C4-2B (cell line): Measurements from ENCODE around the gene CHTOP.

ENCODE experiments used
- H3K27ac ChIP-seq: fragments of 450-650 bp; 2 replicates; pipeline ENCODE4 v1.5.1; 2017
- CTCF ChIP-seq: fragments of 450-650 bp; conservative IDR thresholded peaks from 2 replicates; pipeline ENCODE4 v1.5.1; 2017; ENCODE audit warnings: mild to moderate bottlenecking
- ZFX ChIP-seq: fragments of 450-650 bp; IDR thresholded peaks from 2 replicates; pipeline ENCODE4 v1.6.1; 2017

CHTOP gene

GRCh38 chr1:153613406-153613805 is 20.5 kb upstream of the CHTOP start:
- H3K27ac ChIP-seq: no peak overlapping the region

GRCh38 chr1:153614189-153614900 is 19.5 kb upstream of the CHTOP start:
- no peak overlapping the region for H3K27ac ChIP-seq

More at GRCh38 chr1:153613406-153613805, 20.5 kb upstream of the CHTOP start:
- TF ChIP-seq CTCF (no peak), ZFX (no peak)

DNA sequence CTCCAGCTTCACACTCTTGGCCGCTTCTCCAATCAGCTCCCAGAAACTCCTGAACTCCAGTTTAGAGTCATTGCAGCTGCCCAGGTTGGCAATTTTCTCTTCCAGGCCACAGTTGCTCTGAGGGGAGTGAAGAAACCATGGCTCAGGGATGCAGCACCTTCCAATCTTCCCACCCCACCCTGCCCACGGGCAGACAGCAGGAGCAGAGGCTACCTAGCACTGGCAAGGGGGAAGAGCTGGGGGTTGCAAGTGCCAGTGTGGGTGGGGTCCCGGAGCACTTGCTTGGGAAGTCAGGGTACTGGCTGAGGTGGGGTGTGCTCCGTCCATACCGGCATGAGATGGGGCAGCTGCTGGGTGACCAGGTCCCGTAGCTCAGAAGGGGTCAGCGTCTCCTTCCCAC is 19.0 kb upstream of the CHTOP start:
- no peak overlapping the region for H3K27ac ChIP-seq
- no peak for TF ChIP-seq ZFX

More at GRCh38 chr1:153614189-153614900, 19.5 kb upstream of the CHTOP start:
- no peak for TF ChIP-seq CTCF
- TF ChIP-seq ZFX: no peak

- no peak overlapping the region for H3K27ac ChIP-seq
- TF ChIP-seq CTCF: no peak
- no peak for TF ChIP-seq ZFX
Measured at GRCh38 chr1:153615406-153615805, 18.5 kb upstream of the CHTOP start.

GRCh38 chr1:153616144-153616916 is 17.5 kb upstream of the CHTOP start, which contains the start of gene S100A14:
Gene S100A14, minus strand, starts transcription at chr1:153616325. Its CDS starts 467 bp downstream, at chr1:153615858.
- H3K27ac ChIP-seq: no peak within 1 kb of the TSS
- TF ChIP-seq ZFX (no peak), CTCF (no peak)

DNA sequence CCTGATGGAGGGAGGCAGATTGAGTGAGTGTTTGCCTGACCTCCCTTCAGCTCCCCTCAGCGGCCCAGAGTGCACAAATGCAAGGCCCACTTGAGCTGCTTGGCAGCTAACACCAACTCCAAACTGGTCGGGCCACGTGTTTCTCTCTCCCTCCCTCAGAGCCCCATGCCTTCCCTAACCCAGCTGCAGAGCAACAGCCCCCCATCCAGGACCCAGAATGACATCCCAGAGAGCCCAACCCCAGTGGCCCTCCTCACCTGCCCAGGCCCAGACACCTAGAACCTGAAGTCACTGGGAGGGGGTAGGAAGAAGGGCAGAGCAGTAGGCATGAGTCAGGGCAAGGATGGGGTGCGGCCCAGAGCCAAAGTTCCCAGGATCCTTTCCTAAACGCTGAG is 17.0 kb upstream of the CHTOP start:
- TF ChIP-seq CTCF (no peak), ZFX (no peak)
- no peak overlapping the region for H3K27ac ChIP-seq

- H3K27ac ChIP-seq: no peak overlapping the region
- no peak for TF ChIP-seq CTCF
- no peak for TF ChIP-seq ZFX
Measured at GRCh38 chr1:153617663-153618062, 16.2 kb upstream of the CHTOP start.
